Endothelial cell of umbilical vein (primary cell): ENCODE data around the gene KCTD14. TPM values are rescaled to one million over a fixed set of nuclear protein-coding genes. Genes with fewer than 3 reads are reported as not detected.

ENCODE experiments used
- BruUV-seq: library from RNA; stranded (reverse); fragments of 400-500 nt; replicated peaks from 2 replicates; lab custom pipeline; 2021; lab: Mats Ljungman, UMichigan
- CTCF ChIA-PET: fragments of 300-600, 350-600 bp; sonication (Branson Sonifier 250); formaldehyde crosslinking; loops from one replicate; lab custom pipeline; 2021; ENCODE audit warnings: antibody characterized with exemption, inconsistent platforms; lab: Charles Lee
- POLR2A ChIA-PET: fragments of 300-600, 350-600 bp; sonication (Branson Sonifier 250); formaldehyde crosslinking; loops from one replicate; lab custom pipeline; 2021; ENCODE audit warnings: antibody characterized with exemption, inconsistent platforms; lab: Charles Lee
- DNase-seq: peaks from one replicate; pipeline ENCODE4 v3.0.0-alpha.2; 2011; ENCODE audit warnings: low read depth, low spot score
- FAIRE-seq: peaks from 2 replicates; lab custom pipeline; 2011; peaks lifted over from hg19 to GRCh38; lab: Jason Lieb, UNC
- H2AFZ ChIP-seq: 2 replicates; pipeline ENCODE4 v1.6.0; 2012; ENCODE audit warnings: low read depth, low read length, control low read depth, inconsistent platforms
- H3K27ac ChIP-seq: 2 replicates; pipeline ENCODE4 v1.5.1; 2011; ENCODE audit warnings: low read depth, mild to moderate bottlenecking, control low read depth, low read length, moderate library complexity; ENCODE audit not compliant: insufficient read depth
- H3K27me3 ChIP-seq, 2 experiments: 2 replicates each; pipeline versions ENCODE4 v1.6.0 to v1.6.1; 2011; ENCODE audit warnings: low read length in 2 of 2, mixed read lengths in 1 of 2; ENCODE audit not compliant: control insufficient read depth in 2 of 2, insufficient read depth in 2 of 2
- H3K36me3 ChIP-seq, 2 experiments: 2 replicates in 1 of 2; 3 replicates in 1 of 2; pipeline ENCODE4 v1.5.1; 2011; ENCODE audit warnings: low read length in 2 of 2, mild to moderate bottlenecking in 1 of 2, moderate library complexity in 1 of 2; ENCODE audit not compliant: control insufficient read depth in 2 of 2, insufficient read depth in 2 of 2; ENCODE audit errors: extremely low read depth in 1 of 2
- H3K4me1 ChIP-seq: 3 replicates; pipeline ENCODE4 v1.5.1; 2011; ENCODE audit warnings: mild to moderate bottlenecking, low read length; ENCODE audit not compliant: control insufficient read depth, insufficient read depth; ENCODE audit errors: extremely low read depth
- H3K4me2 ChIP-seq: 2 replicates; pipeline ENCODE4 v1.6.1; 2011; ENCODE audit warnings: low read length, control low read depth, mixed read lengths; ENCODE audit not compliant: insufficient read depth
- H3K4me3 ChIP-seq, 3 experiments: fragments of 200-600 bp in 1 of 3; sonication (generic), shearing (Covaris generic) in 1 of 3; replicated peaks in 1 of 3; 2 replicates each; pipeline ENCODE4 v1.5.1; 2011 to 2016; ENCODE audit warnings: control low read depth in 3 of 3, low read length in 3 of 3, mild to moderate bottlenecking in 2 of 3, inconsistent platforms in 1 of 3, low read depth in 1 of 3, moderate library complexity in 1 of 3; ENCODE audit not compliant: insufficient read depth in 1 of 3
- H3K79me2 ChIP-seq: 2 replicates; pipeline ENCODE4 v1.6.0; 2012; ENCODE audit warnings: low read length, inconsistent platforms; ENCODE audit not compliant: control insufficient read depth, insufficient read depth
- H3K9ac ChIP-seq: replicated peaks from 2 replicates; pipeline ENCODE3; 2011; ENCODE audit warnings: low read length, control low read depth; ENCODE audit not compliant: insufficient read depth; ENCODE audit errors: extremely low read depth
- H3K9me1 ChIP-seq: replicated peaks from 3 replicates; pipeline ENCODE4 v1.6.0; 2011; ENCODE audit warnings: mild to moderate bottlenecking, low read length; ENCODE audit not compliant: control insufficient read depth, insufficient read depth; ENCODE audit errors: extremely low read depth
- H3K9me3 ChIP-seq: replicated peaks from 2 replicates; pipeline ENCODE4 v1.5.1; 2012; ENCODE audit warnings: low read length, inconsistent platforms; ENCODE audit not compliant: control insufficient read depth, insufficient read depth
- H4K20me1 ChIP-seq: replicated peaks from 2 replicates; pipeline ENCODE3; 2011; ENCODE audit warnings: mild to moderate bottlenecking, low read length; ENCODE audit not compliant: control insufficient read depth, insufficient read depth; ENCODE audit errors: extremely low read depth
- GATA2 ChIP-seq: IDR thresholded peaks from 2 replicates; pipeline ENCODE4 v1.7.0; 2011; ENCODE audit warnings: low read depth, mild to moderate bottlenecking, moderate library complexity, mixed read lengths, low read length; ENCODE audit not compliant: insufficient read length, insufficient read depth
- JUN ChIP-seq: IDR thresholded peaks from 2 replicates; pipeline ENCODE4 v1.6.1; 2011; ENCODE audit warnings: borderline replicate concordance, low read depth; ENCODE audit not compliant: insufficient read length, insufficient read depth
- MAX ChIP-seq: IDR thresholded peaks from 2 replicates; pipeline ENCODE4 v1.6.1; 2011; ENCODE audit not compliant: insufficient read depth, insufficient read length
- MYC ChIP-seq: IDR thresholded peaks from one replicate; pipeline ENCODE4 v1.6.1; 2011; ENCODE audit warnings: mild to moderate bottlenecking, low read depth, low read length
- POLR2A ChIP-seq: IDR thresholded peaks from 2 replicates; pipeline ENCODE4 v1.6.1; 2012; ENCODE audit warnings: low read depth, mild to moderate bottlenecking, control low read depth, low read length
- POLR2AphosphoS5 ChIP-seq: IDR thresholded peaks from 2 replicates; pipeline ENCODE4 v1.6.1; 2012; ENCODE audit warnings: low read depth, mild to moderate bottlenecking, control low read depth, low read length, moderate library complexity; ENCODE audit not compliant: insufficient read depth
- dilution Hi-C: fragments of 300-500 bp; cut with MboI; formaldehyde crosslinking; loops from one replicate; pipeline ENCODE4 v1.15.0; 2019; ENCODE audit warnings: low sequenced_read_pairs; ENCODE audit not compliant: extremely low pct_ligation_motif_present
- intact Hi-C: fragments of 100-400 bp; cut with micrococcal nuclease; formaldehyde crosslinking; loops from one replicate; pipeline ENCODE4 v1.10.0; 2022
- polyA plus RNA-seq, 4 experiments: library from polyadenylated mRNA; depleted of rRNA in 3 of 4; stranded (reverse) in 3 of 4; unstranded in 1 of 4; fragments of >200 nt; gene quantifications; 2 replicates each; pipeline versions ENCODE4 v1.2.1 to v1.2.3, GENCODE V29; 2011 to 2012; ENCODE audit warnings: missing spikeins in 1 of 4
- total RNA-seq: library from RNA; stranded (reverse); gene quantifications from 2 replicates; pipeline ENCODE4 v1.2.3, GENCODE V29; 2021
- TF ChIP-seq, protein P1 (sequence below), 2 donors: IDR thresholded peaks; 1 replicate in 1 of 2; 2 replicates in 1 of 2; pipeline ENCODE4 v1.5.1; 2011; ENCODE audit warnings: low read length in 2 of 2, mild to moderate bottlenecking in 2 of 2, moderate library complexity in 2 of 2, control low read depth in 1 of 2, inconsistent platforms in 1 of 2, low read depth in 1 of 2; ENCODE audit not compliant: insufficient read depth in 1 of 2; ENCODE audit errors: extremely low read depth in 1 of 2

Gene KCTD14
- total and polyA plus RNA-seq, 2 donors (not counting 3 experiments of a cell fraction or from before 2014, with no cell fraction given), result 0.57 to 1.8 TPM

- Histone ChIP-seq H3K9ac (peak within 1 kb of the TSS; percentile 89), H3K4me2 (peak within 1 kb of the TSS; percentile 97), H3K36me3 (peaks cover 2% of the 10 kb centered on the region in 2 experiments), H2AFZ (peak within 1 kb of the TSS; percentile 88), H3K79me2 (peaks cover 18% of the 10 kb centered on the region), H3K9me1 (no peaks in the 10 kb centered on the region), H3K27ac (peak within 1 kb of the TSS; percentile 47), H3K4me1 (peaks cover 15% of the 10 kb centered on the region), H3K9me3 (no peaks in the 10 kb centered on the region), H3K27me3 (no peaks in the 10 kb centered on the region), H4K20me1 (no peaks in the 10 kb centered on the region), H3K4me3 (peak within 1 kb of the TSS; percentile 75 to 99 (median 95))
- DNase-seq (peak; percentile 100), FAIRE-seq (peak; percentile 100)
- ChIA-PET CTCF (interaction anchor here (0.8 to 1.6 kb wide), 15 partner anchors 9 to 570 kb away, joined by 3 to 20 read pairs (median 5); partner anchors contain the start of genes NDUFC2 and RSF1), POLR2A (interaction anchor here (0.6 to 1.2 kb wide), 6 partner anchors 22 to 175 kb away, joined by 3 to 8 read pairs (median 4); no protein-coding TSS in a partner anchor)
- dilution Hi-C loops, result no loop called here
- BruUV-seq, result no TSS peak
- TF ChIP-seq POLR2AphosphoS5 (no peak), MAX (peak; percentile 57), GATA2 (no peak), POLR2A (peak; percentile 77), JUN (no peak), MYC (peak; percentile 21)
- TF ChIP-seq, protein P1, sequence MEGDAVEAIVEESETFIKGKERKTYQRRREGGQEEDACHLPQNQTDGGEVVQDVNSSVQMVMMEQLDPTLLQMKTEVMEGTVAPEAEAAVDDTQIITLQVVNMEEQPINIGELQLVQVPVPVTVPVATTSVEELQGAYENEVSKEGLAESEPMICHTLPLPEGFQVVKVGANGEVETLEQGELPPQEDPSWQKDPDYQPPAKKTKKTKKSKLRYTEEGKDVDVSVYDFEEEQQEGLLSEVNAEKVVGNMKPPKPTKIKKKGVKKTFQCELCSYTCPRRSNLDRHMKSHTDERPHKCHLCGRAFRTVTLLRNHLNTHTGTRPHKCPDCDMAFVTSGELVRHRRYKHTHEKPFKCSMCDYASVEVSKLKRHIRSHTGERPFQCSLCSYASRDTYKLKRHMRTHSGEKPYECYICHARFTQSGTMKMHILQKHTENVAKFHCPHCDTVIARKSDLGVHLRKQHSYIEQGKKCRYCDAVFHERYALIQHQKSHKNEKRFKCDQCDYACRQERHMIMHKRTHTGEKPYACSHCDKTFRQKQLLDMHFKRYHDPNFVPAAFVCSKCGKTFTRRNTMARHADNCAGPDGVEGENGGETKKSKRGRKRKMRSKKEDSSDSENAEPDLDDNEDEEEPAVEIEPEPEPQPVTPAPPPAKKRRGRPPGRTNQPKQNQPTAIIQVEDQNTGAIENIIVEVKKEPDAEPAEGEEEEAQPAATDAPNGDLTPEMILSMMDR (IDR thresholded peaks at IDR 0.05; ENCODE audit: extremely low read depth in 1 of 2, insufficient read depth in 1 of 2, low read depth in 1 of 2, low read length in 2 of 2), result no peak
- intact Hi-C loops, result loop anchor here (1.0 to 2.0 kb wide), 4 partner anchors 36 to 567 kb away; partner anchors contain the start of gene AAMDC
Measured at GRCh38 chr11:77994434-77995362, 28.4 kb downstream of the KCTD14 start, which contains the start of gene INTS4. Gene INTS4, minus strand, starts transcription at chr11:77994668. Its CDS starts 25 bp downstream, at chr11:77994643.
